Right lobe of liver (tissue), 4 donors: Measurements from ENCODE around the gene HLA-DRB5.
"Not testable (repeated sequence)": the region's sequence is repeated elsewhere in the genome, so short reads cannot be mapped to it uniquely, and the experiment has no call there.

Source experiments
- CTCF ChIP-seq, 4 donors: fragments of 200-600 bp in 3 of 4; fragments of 450-650 bp in 1 of 4; IDR thresholded peaks; one replicate each; pipeline versions ENCODE4 v1.5.1 to v1.8.0; 2016 to 2022; ENCODE audit warnings: antibody characterized with exemption in 4 of 4, mild to moderate bottlenecking in 2 of 4
- POLR2A ChIP-seq: fragments of 450-650 bp; IDR thresholded peaks from one replicate; pipeline ENCODE4 v1.6.1; 2017; ENCODE audit warnings: antibody characterized with exemption, mild to moderate bottlenecking
- donor health status: DM: no; HTN: no; CAD: no.
- donor health status: DM: no; HTN: no; CAD: no.
- donor health status: DM: no; HTN: yes; CAD: no.

- TF ChIP-seq CTCF (IDR thresholded peaks at IDR 0.05); POLR2A: not testable (repeated sequence)
Observed at GRCh38 chr6:32473376-32474348, 56.4 kb downstream of the HLA-DRB5 start.
